Thoracic aorta (tissue), 2 donors: ENCODE data around the gene WIF1. TPM values are rescaled to one million over a fixed set of nuclear protein-coding genes. Genes with fewer than 3 reads are reported as not detected.

Source experiments
- ATAC-seq: fragments of 150-250 bp; one replicate; pipeline ENCODE4 v1.8.0; 2017; ENCODE audit warnings: low read depth; ENCODE audit not compliant: insufficient number of reproducible peaks, low FRiP score
- DNase-seq: peaks from one replicate; pipeline ENCODE4 v3.0.0-alpha.2; 2020; ENCODE audit warnings: low spot score
- H3K27ac ChIP-seq, 2 donors: fragments of 200-600 bp; sonication (generic); 1 replicate in 1 of 2; 2 replicates in 1 of 2; pipeline ENCODE4 v1.5.1; 2016; ENCODE audit warnings: mild to moderate bottlenecking in 2 of 2, moderate library complexity in 2 of 2
- H3K27me3 ChIP-seq: fragments of 200-600 bp; sonication (generic); replicated peaks from 2 replicates; pipeline ENCODE4 v1.6.0; 2016; ENCODE audit warnings: mild to moderate bottlenecking; ENCODE audit not compliant: insufficient read depth
- H3K36me3 ChIP-seq: fragments of 200-600 bp; sonication (generic); one replicate; pipeline ENCODE4 v1.5.1; 2016
- H3K4me1 ChIP-seq, 2 donors: fragments of 200-600 bp; sonication (generic); 1 replicate in 1 of 2; 2 replicates in 1 of 2; pipeline versions ENCODE4 v1.5.1 to v1.6.0; 2016; ENCODE audit warnings: low read depth in 2 of 2, mild to moderate bottlenecking in 1 of 2; ENCODE audit not compliant: control insufficient read depth in 1 of 2
- H3K4me3 ChIP-seq: fragments of 200-600 bp; sonication (generic); 2 replicates; pipeline ENCODE4 v1.5.1; 2016; ENCODE audit warnings: mild to moderate bottlenecking
- H3K9me3 ChIP-seq: fragments of 200-600 bp; sonication (generic); 2 replicates; pipeline ENCODE4 v1.5.1; 2016
- CTCF ChIP-seq: fragments of 200-600 bp; sonication (generic); IDR thresholded peaks from one replicate; pipeline ENCODE4 v1.5.1; 2019; ENCODE audit warnings: antibody characterized with exemption
- total RNA-seq, 2 donors: library from RNA; depleted of rRNA; stranded (reverse); fragments of >200 nt; gene quantifications; one replicate each; pipeline versions ENCODE4 v1.1.0 to v1.2.3, GENCODE V29; 2016

Gene WIF1
- total RNA-seq, 2 donors from 2014 or later: not detected

DNA sequence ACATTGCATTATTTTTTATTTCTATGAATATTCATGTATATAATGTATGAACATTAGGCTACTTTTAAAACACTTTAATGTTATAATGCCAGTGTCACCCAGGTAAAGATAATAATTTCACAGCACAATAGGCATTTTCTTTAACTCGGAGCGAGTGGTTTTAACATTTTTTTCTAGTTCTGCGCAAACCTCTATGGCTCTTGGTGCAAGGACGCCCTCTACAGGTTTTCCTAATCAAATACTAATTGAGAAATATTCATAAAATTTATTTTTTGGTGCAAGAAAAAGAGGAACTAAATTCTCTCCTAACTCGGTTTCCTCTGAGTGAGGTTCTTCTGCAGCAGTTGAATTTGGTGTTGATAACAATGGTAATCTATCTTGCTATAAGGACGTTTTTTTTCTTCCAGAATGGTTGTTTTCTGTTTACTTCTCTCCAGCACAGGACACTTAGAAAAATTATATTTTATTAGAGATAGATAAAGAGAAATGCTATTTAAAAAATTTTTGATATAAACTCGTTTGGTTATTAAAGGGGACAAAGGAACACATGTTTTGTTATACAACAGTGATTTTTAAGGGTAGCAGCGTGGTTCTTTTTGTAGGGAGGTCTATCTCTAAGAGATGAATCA is 2.4 kb upstream of the WIF1 start:
- peaks cover 4 to 9% of the 10 kb centered on the region in 2 donors for H3K4me1 ChIP-seq
- ATAC-seq (no peak), DNase-seq (no peak)
- H3K9me3 ChIP-seq: no peaks in the 10 kb centered on the region
- TF ChIP-seq CTCF: no peak
- H3K27me3 ChIP-seq: no peaks in the 10 kb centered on the region
- no peak overlapping the region for H3K4me3 ChIP-seq
- no peaks in the 10 kb centered on the region for H3K36me3 ChIP-seq
- no peak overlapping the region for H3K27ac ChIP-seq

DNA sequence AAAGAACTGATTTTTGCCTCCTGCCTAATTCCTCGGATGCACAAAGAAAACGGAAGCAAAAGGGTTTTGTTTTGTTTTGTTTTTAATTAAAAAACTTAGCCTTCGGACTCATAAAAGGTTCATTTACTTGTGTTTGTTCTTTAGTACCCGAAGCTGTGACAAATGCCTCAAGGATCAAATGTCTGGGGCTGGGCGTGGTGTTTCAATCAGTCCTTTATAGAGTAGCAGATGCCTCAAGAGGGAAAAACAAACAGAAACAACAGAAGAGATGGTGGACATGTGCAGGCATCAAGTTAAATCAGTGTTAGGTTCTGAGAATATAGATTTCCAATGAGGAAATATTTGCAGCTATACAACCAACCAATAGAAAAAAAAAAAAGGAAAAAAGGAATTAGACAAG is 1.6 kb upstream of the WIF1 start:
- no peaks in the 10 kb centered on the region for H3K36me3 ChIP-seq
- H3K27ac ChIP-seq: no peak overlapping the region
- no peak for ATAC-seq

DNA sequence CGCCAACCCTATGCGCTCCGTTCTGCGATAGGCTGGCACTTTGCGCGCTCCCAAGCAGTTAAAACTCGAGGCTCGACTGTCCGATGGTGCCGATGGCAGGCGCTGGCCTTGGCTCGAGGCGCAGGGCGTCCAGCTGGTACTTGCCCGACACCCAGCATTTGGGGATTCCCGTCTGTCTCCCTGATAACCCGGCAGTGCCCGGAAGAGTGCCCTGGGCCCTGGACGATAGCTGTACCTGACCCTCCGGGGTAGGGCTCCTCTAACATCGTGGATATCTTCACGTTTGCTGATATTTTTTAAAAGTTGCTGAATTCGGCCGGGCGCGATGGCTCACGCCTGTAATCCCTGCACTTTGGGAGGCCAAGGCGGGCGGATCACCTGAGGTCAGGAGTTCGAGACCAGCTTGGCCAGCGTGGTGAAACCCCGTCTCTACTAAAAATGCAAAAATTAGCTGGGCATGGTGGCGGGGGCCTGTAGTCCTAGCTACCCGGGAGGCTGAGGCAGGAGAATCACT is 908 bp upstream of the WIF1 start:
- H3K27ac ChIP-seq: no peak overlapping the region
- H3K27me3 ChIP-seq: no peaks in the 10 kb centered on the region
- H3K4me1 ChIP-seq: peaks cover 4 to 9% of the 10 kb centered on the region in 2 donors
- no peak overlapping the region for H3K4me3 ChIP-seq
- H3K9me3 ChIP-seq: no peaks in the 10 kb centered on the region
- ATAC-seq (no peak), DNase-seq (no peak)
- no peak for TF ChIP-seq CTCF
- no peaks in the 10 kb centered on the region for H3K36me3 ChIP-seq

More for the DNA sequence above, 1.6 kb upstream of the WIF1 start:
- TF ChIP-seq CTCF: no peak
- no peaks in the 10 kb centered on the region for H3K27me3 ChIP-seq
- no peaks in the 10 kb centered on the region for H3K9me3 ChIP-seq
- H3K4me1 ChIP-seq: peaks cover 4 to 9% of the 10 kb centered on the region in 2 donors
- H3K4me3 ChIP-seq: no peak overlapping the region
- no peak for DNase-seq

GRCh38 chr12:65119063-65119462 is 2.0 kb downstream of the WIF1 start:
- ATAC-seq: no peak
- no peaks in the 10 kb centered on the region for H3K36me3 ChIP-seq
- no peak overlapping the region for H3K4me3 ChIP-seq
- H3K27ac ChIP-seq: no peak overlapping the region
- TF ChIP-seq CTCF: no peak
- H3K4me1 ChIP-seq: peaks cover 4 to 9% of the 10 kb centered on the region in 2 donors
- H3K9me3 ChIP-seq: no peaks in the 10 kb centered on the region
- no peak for DNase-seq
- no peaks in the 10 kb centered on the region for H3K27me3 ChIP-seq

DNA sequence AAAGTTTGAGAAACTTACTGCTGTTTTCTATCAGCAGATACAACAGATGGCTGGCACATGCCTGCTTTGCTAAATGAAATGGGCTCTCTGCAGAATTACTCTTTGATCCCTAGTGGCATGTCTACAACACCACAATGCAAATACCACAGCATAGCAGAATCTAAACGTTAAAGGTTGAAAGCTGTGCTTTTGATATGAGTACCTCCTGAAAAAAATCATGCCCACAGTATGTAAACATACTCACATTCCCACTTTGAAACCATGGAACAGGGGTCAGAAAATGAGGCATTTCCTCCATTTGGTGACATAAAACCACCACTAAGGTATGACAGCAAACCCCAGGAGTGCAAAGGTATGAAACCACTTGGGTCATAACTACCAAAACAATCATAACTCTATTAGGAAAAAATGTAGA is 7.5 kb downstream of the WIF1 start:
- TF ChIP-seq CTCF: no peak
- H3K27me3 ChIP-seq: no peaks in the 10 kb centered on the region
- DNase-seq: no peak
- no peak overlapping the region for H3K27ac ChIP-seq
- H3K4me1 ChIP-seq: no peaks in the 10 kb centered on the region
- H3K9me3 ChIP-seq: no peaks in the 10 kb centered on the region
- no peaks in the 10 kb centered on the region for H3K36me3 ChIP-seq
- no peak for ATAC-seq
- H3K4me3 ChIP-seq: no peak overlapping the region
